K562 (cell line): Measurements from ENCODE around the gene AP2A2. TPM values are rescaled to one million over a fixed set of nuclear protein-coding genes. Genes with fewer than 3 reads are reported as not detected.

Experiments used
- ATAC-seq: fragments of 200-7000 bp; cut with Tn5 transposase; 3 replicates; pipeline ENCODE4 v1.9.1; 2020; ENCODE audit warnings: moderate library complexity
- BruUV-seq: library from RNA; stranded (reverse); fragments of 400-500 nt; replicated peaks from 2 replicates; lab custom pipeline; 2021; lab: Mats Ljungman, UMichigan
- CTCF ChIA-PET: fragments of 300-600 bp; formaldehyde crosslinking; extraction: SDS; loops from one replicate; lab custom pipeline; 2021; ENCODE audit warnings: low intra/inter-chr PET ratio; lab: Yijun Ruan, JAX
- POLR2A ChIA-PET: fragments of 300-600, 350-650 bp; sonication (Branson Sonifier 250); formaldehyde crosslinking; extraction: SDS; loops from one replicate; lab custom pipeline; 2021; ENCODE audit warnings: antibody characterized with exemption, inconsistent platforms; lab: Yijun Ruan, JAX
- DNase-seq, 4 experiments: peaks; one replicate each; pipeline versions ENCODE4 v3.0.0 to v3.0.0-alpha.2; 2011 to 2018; ENCODE audit warnings: low spot score in 3 of 4, mixed read lengths in 3 of 4; ENCODE audit errors: extremely low read depth in 1 of 4
- FAIRE-seq: peaks from 2 replicates; lab custom pipeline; 2011; peaks lifted over from hg19 to GRCh38; lab: Jason Lieb, UNC
- H2AFZ ChIP-seq: 2 replicates; pipeline ENCODE4 v1.6.0; 2011; ENCODE audit warnings: low read depth, low read length, control low read depth, inconsistent platforms
- H3K27ac ChIP-seq: fragments of 200-600 bp; 3 replicates; pipeline ENCODE4 v1.8.0; 2011; ENCODE audit warnings: low read depth, mild to moderate bottlenecking, control low read depth, inconsistent platforms, low read length, moderate library complexity, mixed read lengths; ENCODE audit errors: extremely low read depth
- H3K27me3 ChIP-seq, 2 experiments: fragments of 300-600 bp in 1 of 2; 2 replicates in 1 of 2; 3 replicates in 1 of 2; pipeline versions ENCODE4 v1.6.0 to v1.8.0; 2011; ENCODE audit warnings: inconsistent platforms in 2 of 2, low read length in 2 of 2, mild to moderate bottlenecking in 1 of 2, mixed read lengths in 1 of 2, moderate library complexity in 1 of 2; ENCODE audit not compliant: control insufficient read depth in 2 of 2, insufficient read depth in 2 of 2
- H3K36me3 ChIP-seq: fragments of 300-600 bp; 3 replicates; pipeline ENCODE4 v1.8.0; 2011; ENCODE audit warnings: mild to moderate bottlenecking, low read length, inconsistent platforms; ENCODE audit not compliant: control insufficient read depth, insufficient read depth
- H3K4me1 ChIP-seq, 2 experiments: fragments of 200-600 bp in 1 of 2; replicated peaks in 1 of 2; 2 replicates in 1 of 2; 3 replicates in 1 of 2; pipeline versions ENCODE4 v1.5.1 to v1.8.0; 2011; ENCODE audit warnings: inconsistent platforms in 2 of 2, low read length in 2 of 2, mild to moderate bottlenecking in 1 of 2, mixed read lengths in 1 of 2, moderate library complexity in 1 of 2; ENCODE audit not compliant: control insufficient read depth in 2 of 2, insufficient read depth in 2 of 2
- H3K4me2 ChIP-seq: 2 replicates; pipeline ENCODE4 v1.6.1; 2011; ENCODE audit warnings: low read length, control low read depth, inconsistent platforms, mixed read lengths; ENCODE audit not compliant: insufficient read depth
- H3K4me3 ChIP-seq: fragments of 200-600 bp; sonication (generic), shearing (Covaris generic); 2 replicates; pipeline ENCODE4 v1.5.1; 2016; ENCODE audit warnings: control low read depth, inconsistent platforms
- H3K79me2 ChIP-seq: fragments of 200-600 bp; 3 replicates; pipeline ENCODE4 v1.8.0; 2011; ENCODE audit warnings: low read length, inconsistent platforms; ENCODE audit not compliant: control insufficient read depth, insufficient read depth
- H3K9ac ChIP-seq, 2 experiments: 2 replicates each; pipeline versions ENCODE4 v1.6.0 to v1.6.1; 2011; ENCODE audit warnings: low read depth in 2 of 2, low read length in 2 of 2, control low read depth in 1 of 2, inconsistent platforms in 1 of 2, mild to moderate bottlenecking in 1 of 2, mixed read lengths in 1 of 2; ENCODE audit not compliant: insufficient read depth in 1 of 2
- H3K9me1 ChIP-seq: one replicate; pipeline ENCODE4 v1.6.0; 2011; ENCODE audit warnings: inconsistent platforms, mild to moderate bottlenecking, low read length, moderate library complexity; ENCODE audit not compliant: control insufficient read depth, insufficient read depth
- H3K9me3 ChIP-seq: replicated peaks from 2 replicates; pipeline ENCODE4 v1.5.1; 2011; ENCODE audit warnings: low read depth, low read length, inconsistent platforms; ENCODE audit not compliant: control insufficient read depth, insufficient read depth
- H4K20me1 ChIP-seq: replicated peaks from 2 replicates; pipeline ENCODE4 v1.6.1; 2011; ENCODE audit warnings: low read length, inconsistent platforms, mixed read lengths; ENCODE audit not compliant: control insufficient read depth, insufficient read depth
- DDX20 ChIP-seq: fragments of 450-650 bp; IDR thresholded peaks from 2 replicates; pipeline ENCODE4 v1.6.1; 2016; ENCODE audit warnings: missing genetic modification characterization, low read depth, mild to moderate bottlenecking, missing compliant biosample characterization, moderate library complexity
- ELF4 ChIP-seq: fragments of 450-650 bp; formaldehyde crosslinking; IDR thresholded peaks from 2 replicates; pipeline ENCODE4 v1.4.0; 2022; ENCODE audit warnings: missing genetic modification characterization
- ESRRA ChIP-seq: fragments of 450-650 bp; IDR thresholded peaks from 2 replicates; pipeline ENCODE4 v1.6.1; 2014; ENCODE audit warnings: low read depth, mild to moderate bottlenecking, moderate library complexity, borderline replicate concordance
- HNRNPUL1 ChIP-seq: fragments of 200-400 bp; formaldehyde crosslinking; IDR thresholded peaks from 2 replicates; pipeline ENCODE4 v1.6.1; 2017; ENCODE audit warnings: low read length
- MAZ ChIP-seq, 2 experiments: fragments of 450-650 bp in 1 of 2; sonication (generic) in 1 of 2; formaldehyde crosslinking; IDR thresholded peaks in 1 of 2; conservative IDR thresholded peaks in 1 of 2; 2 replicates each; pipeline versions ENCODE4 v1.4.0 to v1.5.0; 2020; ENCODE audit warnings: mild to moderate bottlenecking in 1 of 2, missing genetic modification reagents in 1 of 2
- MITF ChIP-seq: IDR thresholded peaks from 2 replicates; pipeline ENCODE4 v1.6.1; 2014; ENCODE audit warnings: antibody characterized with exemption
- MLX ChIP-seq, 2 experiments: fragments of 450-650 bp in 1 of 2; sonication (generic) in 1 of 2; formaldehyde crosslinking; conservative IDR thresholded peaks; 2 replicates each; pipeline versions ENCODE4 v1.4.0 to v1.8.1; 2020 to 2022; ENCODE audit warnings: mild to moderate bottlenecking in 1 of 2, missing genetic modification reagents in 1 of 2
- POLR2AphosphoS5 ChIP-seq: IDR thresholded peaks from 2 replicates; pipeline ENCODE4 v1.6.1; 2011; ENCODE audit warnings: mild to moderate bottlenecking, low read depth, low read length, moderate library complexity; ENCODE audit not compliant: control insufficient read depth, insufficient read depth
- PPARD ChIP-seq: fragments of 250-450 bp; sonication (Bioruptor Pico); IDR thresholded peaks from 2 replicates; pipeline ENCODE4 v1.8.0; 2022; ENCODE audit warnings: inconsistent platforms, mild to moderate bottlenecking, moderate library complexity
- PTBP1 ChIP-seq: fragments of 200-400 bp; formaldehyde crosslinking; IDR thresholded peaks from 2 replicates; pipeline ENCODE4 v1.6.1; 2017; ENCODE audit warnings: low read depth, low read length
- RB1 ChIP-seq: fragments of 450-650 bp; IDR thresholded peaks from 2 replicates; pipeline ENCODE4 v1.6.1; 2017; ENCODE audit warnings: low read depth, mild to moderate bottlenecking
- SIN3A ChIP-seq, 2 experiments: fragments of 150-350 bp in 1 of 2; IDR thresholded peaks; 2 replicates each; pipeline ENCODE4 v1.6.1; 2011 to 2016; ENCODE audit warnings: borderline replicate concordance in 2 of 2, low read depth in 2 of 2, low read length in 2 of 2, mild to moderate bottlenecking in 2 of 2, moderate library complexity in 2 of 2; ENCODE audit not compliant: control insufficient read depth in 1 of 2
- SMARCA4 ChIP-seq: fragments of 450-650 bp; IDR thresholded peaks from 2 replicates; pipeline ENCODE4 v1.6.1; 2016
- SP2 ChIP-seq: IDR thresholded peaks from 2 replicates; pipeline ENCODE4 v1.6.1; 2011; ENCODE audit warnings: mild to moderate bottlenecking, low read depth, low read length, moderate library complexity; ENCODE audit not compliant: poor library complexity, severe bottlenecking; ENCODE audit errors: extremely low read depth
- ZBTB49 ChIP-seq: sonication (generic); formaldehyde crosslinking; IDR thresholded peaks from 2 replicates; pipeline ENCODE4 v1.8.0; 2022; ENCODE audit warnings: missing genetic modification reagents, mild to moderate bottlenecking, borderline replicate concordance
- ZBTB8A ChIP-seq: fragments of 450-650 bp; IDR thresholded peaks from 2 replicates; pipeline ENCODE4 v1.6.1; 2018; ENCODE audit warnings: mild to moderate bottlenecking, moderate library complexity; ENCODE audit not compliant: partially characterized antibody
- ZNF143 ChIP-seq: sonication (generic); formaldehyde crosslinking; IDR thresholded peaks from 2 replicates; pipeline ENCODE4 v1.9.0; 2022; ENCODE audit warnings: mild to moderate bottlenecking, missing genetic modification reagents
- ZNF282 ChIP-seq: sonication (generic); formaldehyde crosslinking; IDR thresholded peaks from 2 replicates; pipeline ENCODE4 v1.8.1; 2023; ENCODE audit warnings: missing genetic modification reagents
- WGBS: fragments of 100-300 bp; shearing (Covaris generic); methylation state at CpG from one replicate; pipeline ENCODE4 v1.1.6; 2016; ENCODE audit warnings: low coverage, mixed read lengths; ENCODE audit not compliant: insufficient coverage; ENCODE audit errors: missing lambda C conversion rate; 5-methylcytosine and 5-hydroxymethylcytosine counted together
- in situ Hi-C: fragments of 300-500 bp; cut with MboI; formaldehyde crosslinking; loops from 4 replicates; pipeline ENCODE4 v1.15.0; 2018; ENCODE audit warnings: inconsistent platforms, mixed read lengths
- intact Hi-C: fragments of 100-400 bp; cut with micrococcal nuclease; formaldehyde crosslinking; loops from 2 replicates; pipeline ENCODE4 v1.14.2; 2022
- polyA plus RNA-seq, 8 experiments: library from polyadenylated mRNA; depleted of rRNA in 4 of 8; stranded (reverse) in 5 of 8; unstranded in 3 of 8; fragments of >200 nt; fragmentation: Nextera tagmentation in 2 of 8; fragmentation: Illumina TruSeq in 1 of 8; extraction: Ambion mirVana in 2 of 8; extraction: Trizol in 1 of 8; gene quantifications; 2 replicates each; pipeline versions ENCODE4 v1.2.1 to v1.2.3, GENCODE V29; 2011 to 2014; ENCODE audit warnings: inconsistent platforms in 1 of 8, missing spikeins in 1 of 8
- total RNA-seq, 7 experiments: library from RNA; depleted of rRNA in 6 of 7; stranded (reverse); fragments of >200 nt in 6 of 7; fragmentation: Illumina TruSeq in 2 of 7; extraction: Trizol in 2 of 7; gene quantifications; 2 replicates each; pipeline versions ENCODE4 v1.2.1 to v1.2.3, GENCODE V29; 2011 to 2021; ENCODE audit warnings: low replicate concordance in 1 of 7

Gene AP2A2
- total and polyA plus RNA-seq, 9 of the 15 experiments (the other 6 are each of a cell fraction or from before 2014, with no cell fraction given) = 0.69 to 41.7 (median 15.2) TPM

- WGBS = 8% methylated on average over 15 of the region's 19 CpGs
- H3K27me3 ChIP-seq = peaks cover 2 to 69% of the 10 kb centered on the region in 2 experiments; a peak in 4 of 5 replicates
- ChIA-PET POLR2A (no interaction called here), CTCF (no interaction called here)
- no peak for DNase-seq
- no peak overlapping the region for H3K4me2 ChIP-seq
- no peak overlapping the region for H3K4me3 ChIP-seq
- H2AFZ ChIP-seq = no peak overlapping the region
- no TSS peak for BruUV-seq
- intact Hi-C loops (no loop called here), in situ Hi-C loops (no loop called here)
- no peak for ATAC-seq
- no peak overlapping the region; a peak in 1 of 4 replicates for H3K9ac ChIP-seq
- H3K36me3 ChIP-seq = no peaks in the 10 kb centered on the region
- no peaks in the 10 kb centered on the region for H3K9me3 ChIP-seq
- H3K9me1 ChIP-seq = peaks cover 9% of the 10 kb centered on the region
- peaks cover 0 to 28% of the 10 kb centered on the region in 2 experiments; a peak in 1 of 5 replicates for H3K4me1 ChIP-seq
- FAIRE-seq = no peak
- no peaks in the 10 kb centered on the region for H3K79me2 ChIP-seq
- H4K20me1 ChIP-seq = no peaks in the 10 kb centered on the region; the same call in 1 of the 2 replicates
- no peak overlapping the region for H3K27ac ChIP-seq
- no peak for TF ChIP-seq ZNF282 (CRISPR knock-in tag)
- TF ChIP-seq MITF = no peak
- no peak for TF ChIP-seq ESRRA
- no peak for TF ChIP-seq SMARCA4
- TF ChIP-seq SP2 = no peak
- TF ChIP-seq ELF4 (CRISPR knock-in tag) = no peak
- no peak for TF ChIP-seq MLX (CRISPR knock-in tag; conservative IDR thresholded peaks at IDR 0.05)
- TF ChIP-seq ZBTB8A = no peak
- no peak for TF ChIP-seq DDX20 (tag)
- TF ChIP-seq POLR2AphosphoS5 = no peak
- no peak for TF ChIP-seq PTBP1
- TF ChIP-seq ZNF143 (CRISPR knock-in tag) = no peak
- TF ChIP-seq MAZ (CRISPR knock-in tag; conservative IDR thresholded peaks at IDR 0.05 in 1 of 2, IDR thresholded peaks at IDR 0.05 in 1 of 2) = no peak
- no peak for TF ChIP-seq RB1
- no peak for TF ChIP-seq HNRNPUL1
- no peak for TF ChIP-seq SIN3A (IDR thresholded peaks at IDR 0.05; ENCODE audit: borderline replicate concordance in 2 of 2, control insufficient read depth in 1 of 2, low read depth in 2 of 2, low read length in 2 of 2)
- no peak for TF ChIP-seq ZBTB49 (CRISPR knock-in tag)
- TF ChIP-seq PPARD = no peak
Observed at GRCh38 chr11:1020211-1020905, 94.7 kb downstream of the AP2A2 start.
